WTC11 (cell line): Measurements from ENCODE around the gene CENPX. TPM values are rescaled to one million over a fixed set of nuclear protein-coding genes. Genes with fewer than 3 reads are reported as not detected.

Experiments
- ATAC-seq: fragments of 200-7000 bp; cut with Tn5 transposase; 2 replicates; pipeline ENCODE4 v1.10.0; 2021; ENCODE audit warnings: mild to moderate bottlenecking, moderate library complexity
- CTCF ChIA-PET: fragments of 300-600 bp; sonication (Branson Sonifier 250); formaldehyde crosslinking; loops from one replicate; lab custom pipeline; 2021; ENCODE audit warnings: antibody characterized with exemption; lab: Charles Lee
- POLR2A ChIA-PET: fragments of 350-600 bp; sonication (Branson Sonifier 250); formaldehyde crosslinking; loops from one replicate; lab custom pipeline; 2021; ENCODE audit warnings: antibody characterized with exemption; lab: Charles Lee
- DNase-seq: peaks from one replicate; pipeline ENCODE4 v3.0.0; 2021; ENCODE audit warnings: low spot score
- H3K27ac Mint-ChIP-seq: 2 replicates; pipeline ENCODE4 v1.8.0; 2021; ENCODE audit warnings: mixed read lengths
- H3K27me3 Mint-ChIP-seq: 2 replicates; pipeline ENCODE4 v1.8.0; 2021; ENCODE audit warnings: low read depth, mild to moderate bottlenecking, moderate library complexity, mixed read lengths
- H3K36me3 Mint-ChIP-seq: 2 replicates; pipeline ENCODE4 v1.8.0; 2021; ENCODE audit warnings: mixed read lengths
- H3K4me1 Mint-ChIP-seq: 2 replicates; pipeline ENCODE4 v1.8.0; 2022; ENCODE audit warnings: mixed read lengths
- H3K4me3 Mint-ChIP-seq: 2 replicates; pipeline ENCODE4 v1.8.0; 2021; ENCODE audit warnings: mild to moderate bottlenecking, moderate library complexity, mixed read lengths
- H3K9me3 Mint-ChIP-seq: 2 replicates; pipeline ENCODE4 v1.8.0; 2021; ENCODE audit warnings: mixed read lengths
- ARID4B ChIP-seq: sonication (generic); formaldehyde crosslinking; IDR thresholded peaks from 2 replicates; pipeline ENCODE4 v1.8.0; 2023; ENCODE audit warnings: missing genetic modification reagents, mild to moderate bottlenecking, borderline replicate concordance
- CREB1 ChIP-seq: sonication (generic); formaldehyde crosslinking; IDR thresholded peaks from 2 replicates; pipeline ENCODE4 v1.8.0; 2023; ENCODE audit warnings: mild to moderate bottlenecking, missing genetic modification reagents
- FOXP1 ChIP-seq: sonication (generic); formaldehyde crosslinking; IDR thresholded peaks from 2 replicates; pipeline ENCODE4 v1.8.0; 2022; ENCODE audit warnings: missing genetic modification reagents, mild to moderate bottlenecking, moderate library complexity, borderline replicate concordance
- GRHL2 ChIP-seq: fragments of 250-450 bp; sonication (Bioruptor Pico); IDR thresholded peaks from 2 replicates; pipeline ENCODE4 v1.8.0; 2022; ENCODE audit warnings: mild to moderate bottlenecking, moderate library complexity; ENCODE audit not compliant: insufficient replicate concordance, severe bottlenecking
- HMGA2 ChIP-seq: fragments of 250-450 bp; sonication (Bioruptor Pico); IDR thresholded peaks from 2 replicates; pipeline ENCODE4 v1.4.0; 2021; ENCODE audit warnings: mild to moderate bottlenecking, moderate library complexity
- KAT7 ChIP-seq: sonication (generic); formaldehyde crosslinking; IDR thresholded peaks from 2 replicates; pipeline ENCODE4 v1.8.1; 2023; ENCODE audit warnings: missing genetic modification reagents, mild to moderate bottlenecking, borderline replicate concordance
- MAX ChIP-seq: sonication (generic); formaldehyde crosslinking; IDR thresholded peaks from 2 replicates; pipeline ENCODE4 v1.8.0; 2022; ENCODE audit warnings: mild to moderate bottlenecking, missing genetic modification reagents
- NR3C1 ChIP-seq: sonication (generic); formaldehyde crosslinking; conservative IDR thresholded peaks from 2 replicates; pipeline ENCODE4 v1.8.1; 2023; ENCODE audit warnings: low read depth, mild to moderate bottlenecking, missing genetic modification reagents
- PRRX2 ChIP-seq: fragments of 250-450 bp; sonication (Bioruptor Pico); IDR thresholded peaks from 2 replicates; pipeline ENCODE4 v1.8.0; 2021; ENCODE audit warnings: mild to moderate bottlenecking
- RORB ChIP-seq: fragments of 250-450 bp; sonication (Bioruptor Pico); IDR thresholded peaks from 2 replicates; pipeline ENCODE4 v1.9.0; 2021; ENCODE audit warnings: mild to moderate bottlenecking
- SOX15 ChIP-seq: fragments of 250-450 bp; sonication (Bioruptor Pico); IDR thresholded peaks from 2 replicates; pipeline ENCODE4 v1.9.0; 2021; ENCODE audit warnings: mild to moderate bottlenecking
- TCF7 ChIP-seq: sonication (generic); formaldehyde crosslinking; IDR thresholded peaks from 2 replicates; pipeline ENCODE4 v1.8.0; 2022; ENCODE audit warnings: mild to moderate bottlenecking, low read depth, missing genetic modification reagents, moderate library complexity
- TEAD4 ChIP-seq: sonication (generic); formaldehyde crosslinking; IDR thresholded peaks from 2 replicates; pipeline ENCODE4 v1.8.0; 2022; ENCODE audit warnings: mild to moderate bottlenecking, missing genetic modification reagents
- USF1 ChIP-seq: sonication (generic); formaldehyde crosslinking; IDR thresholded peaks from 2 replicates; pipeline ENCODE4 v1.8.0; 2022; ENCODE audit warnings: mild to moderate bottlenecking, missing genetic modification reagents
- ZBTB43 ChIP-seq: sonication (generic); formaldehyde crosslinking; IDR thresholded peaks from 2 replicates; pipeline ENCODE4 v1.8.1; 2023; ENCODE audit warnings: mild to moderate bottlenecking, missing genetic modification reagents
- ZNF423 ChIP-seq: fragments of 250-450 bp; sonication (Bioruptor Pico); IDR thresholded peaks from 2 replicates; pipeline ENCODE4 v2.1.2; 2022; ENCODE audit warnings: mild to moderate bottlenecking, moderate library complexity
- ZNF671 ChIP-seq: fragments of 250-450 bp; sonication (Bioruptor Pico); IDR thresholded peaks from 2 replicates; pipeline ENCODE4 v1.8.0; 2021; ENCODE audit warnings: mild to moderate bottlenecking
- total RNA-seq: library from RNA; stranded (reverse); gene quantifications from 3 replicates; pipeline ENCODE4 v1.2.3, GENCODE V29; 2021

Gene CENPX
- total RNA-seq, 1 experiment from 2014 or later: 121 TPM

- TF ChIP-seq USF1 (CRISPR knock-in tag) (no peak), ZNF423 (CRISPR knock-in tag) (no peak), KAT7 (no peak), PRRX2 (CRISPR knock-in tag) (no peak)
These were observed 11.0 kb downstream of the CENPX start (continued) for GRCh38 chr17:82011617-82012187.

- Mint-ChIP-seq H3K27ac (no peak overlapping the region), H3K9me3 (no peaks in the 10 kb centered on the region), H3K27me3 (no peaks in the 10 kb centered on the region), H3K4me1 (no peaks in the 10 kb centered on the region), H3K36me3 (no peaks in the 10 kb centered on the region), H3K4me3 (no peak overlapping the region)
- DNase-seq (no peak), ATAC-seq (no peak)
- POLR2A ChIA-PET: interaction anchor here (0.7 kb wide), 1 partner anchor 56 kb away, joined by 5 read pairs; no protein-coding TSS in a partner anchor
- CTCF ChIA-PET: interaction anchor here (0.6 to 3.0 kb wide), 2 partner anchors 9 to 27 kb away, joined by 10 to 16 read pairs; partner anchors contain the start of gene DCXR
- TF ChIP-seq TCF7 (CRISPR knock-in tag): no peak
- TF ChIP-seq GRHL2 (CRISPR knock-in tag): no peak
- TF ChIP-seq KAT7: no peak
- no peak for TF ChIP-seq ZBTB43 (CRISPR knock-in tag)
- no peak for TF ChIP-seq RORB
- TF ChIP-seq ZNF671: no peak
- no peak for TF ChIP-seq FOXP1 (CRISPR knock-in tag)
- TF ChIP-seq TEAD4 (CRISPR knock-in tag): no peak
- TF ChIP-seq CREB1 (CRISPR knock-in tag): no peak
These were observed 11.8 kb downstream of the CENPX start for GRCh38 chr17:82010575-82011525.

GRCh38 chr17:82009413-82009812, 13.3 kb downstream of the CENPX start:
- POLR2A ChIA-PET: no interaction called here
- ATAC-seq: no peak
- no peak for DNase-seq
- Mint-ChIP-seq H3K36me3 (no peaks in the 10 kb centered on the region), H3K9me3 (no peaks in the 10 kb centered on the region), H3K4me1 (no peaks in the 10 kb centered on the region), H3K4me3 (no peak overlapping the region), H3K27ac (no peak overlapping the region)
- TF ChIP-seq ARID4B (CRISPR knock-in tag) (no peak), NR3C1 (CRISPR knock-in tag) (no peak), SOX15 (CRISPR knock-in tag) (no peak), HMGA2 (CRISPR knock-in tag) (no peak), MAX (CRISPR knock-in tag) (no peak)
- TF ChIP-seq, all 79 proteins: peak for 0
- H3K27me3 Mint-ChIP-seq: no peaks in the 10 kb centered on the region
- CTCF ChIA-PET: interaction anchor here (3.0 kb wide), 1 partner anchor 11 kb away, joined by 16 read pairs; no protein-coding TSS in a partner anchor
